Measurements from ENCODE around the gene PMM1.

DNA sequence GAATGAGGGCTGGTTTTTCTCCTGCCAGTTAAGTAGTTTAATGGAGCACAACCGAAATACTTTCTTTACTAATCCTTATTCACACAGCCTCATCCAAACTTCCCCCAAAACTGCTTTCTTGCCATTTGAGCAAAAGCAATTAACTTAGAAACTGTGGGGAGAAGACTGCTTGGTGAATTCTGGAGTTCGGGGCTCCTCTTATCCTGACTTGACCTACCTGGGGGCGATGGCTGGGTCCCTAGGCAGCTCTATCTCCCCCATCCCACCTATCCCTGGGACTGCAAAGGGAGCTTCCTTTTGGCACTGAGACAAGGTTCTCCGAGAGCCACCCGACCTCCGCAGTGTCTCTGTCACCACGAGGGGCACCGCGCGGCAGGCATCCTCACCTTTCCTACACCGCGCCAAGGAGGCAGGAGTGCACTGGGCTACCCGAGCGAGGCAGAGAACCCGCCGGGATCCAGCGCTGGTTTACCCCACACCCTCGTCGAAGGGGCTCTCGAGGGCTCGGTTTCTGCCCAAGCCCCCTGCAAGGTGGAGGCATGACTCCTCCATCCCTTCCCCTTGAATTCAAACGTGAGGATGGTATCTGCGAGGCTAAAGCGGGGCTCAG is 30.4 kb upstream of the PMM1 start:
- no peak for TF ChIP-seq POLR2A (IDR thresholded peaks at IDR 0.05)
- TF ChIP-seq, protein P1, sequence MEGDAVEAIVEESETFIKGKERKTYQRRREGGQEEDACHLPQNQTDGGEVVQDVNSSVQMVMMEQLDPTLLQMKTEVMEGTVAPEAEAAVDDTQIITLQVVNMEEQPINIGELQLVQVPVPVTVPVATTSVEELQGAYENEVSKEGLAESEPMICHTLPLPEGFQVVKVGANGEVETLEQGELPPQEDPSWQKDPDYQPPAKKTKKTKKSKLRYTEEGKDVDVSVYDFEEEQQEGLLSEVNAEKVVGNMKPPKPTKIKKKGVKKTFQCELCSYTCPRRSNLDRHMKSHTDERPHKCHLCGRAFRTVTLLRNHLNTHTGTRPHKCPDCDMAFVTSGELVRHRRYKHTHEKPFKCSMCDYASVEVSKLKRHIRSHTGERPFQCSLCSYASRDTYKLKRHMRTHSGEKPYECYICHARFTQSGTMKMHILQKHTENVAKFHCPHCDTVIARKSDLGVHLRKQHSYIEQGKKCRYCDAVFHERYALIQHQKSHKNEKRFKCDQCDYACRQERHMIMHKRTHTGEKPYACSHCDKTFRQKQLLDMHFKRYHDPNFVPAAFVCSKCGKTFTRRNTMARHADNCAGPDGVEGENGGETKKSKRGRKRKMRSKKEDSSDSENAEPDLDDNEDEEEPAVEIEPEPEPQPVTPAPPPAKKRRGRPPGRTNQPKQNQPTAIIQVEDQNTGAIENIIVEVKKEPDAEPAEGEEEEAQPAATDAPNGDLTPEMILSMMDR (IDR thresholded peaks at IDR 0.05), result no peak
